Ovary (tissue), 9 donors: ENCODE data around the gene CDC42BPA. TPM values are rescaled to one million over a fixed set of nuclear protein-coding genes. Genes with fewer than 3 reads are reported as not detected.

Source experiments
- DNase-seq, 5 donors: peaks; one replicate each; pipeline ENCODE4 v3.0.0-alpha.2; 2019 to 2020
- H3K27ac ChIP-seq, 2 donors: fragments of 200-600 bp; one replicate each; pipeline versions ENCODE4 v1.5.1 to v1.8.0; 2019 to 2022
- H3K27me3 ChIP-seq: fragments of 200-600 bp; one replicate; pipeline ENCODE4 v1.8.0; 2022
- H3K36me3 ChIP-seq: fragments of 200-600 bp; sonication (generic); one replicate; pipeline ENCODE4 v1.5.1; 2019
- H3K4me1 ChIP-seq: one replicate; pipeline ENCODE4 v1.8.1; 2013; ENCODE audit warnings: mild to moderate bottlenecking, moderate library complexity; ENCODE audit not compliant: insufficient read depth
- H3K4me3 ChIP-seq: fragments of 200-600 bp; sonication (generic); one replicate; pipeline ENCODE4 v1.5.1; 2017
- H3K9me3 ChIP-seq, 2 donors: fragments of 200-600 bp in 1 of 2; sonication (generic) in 1 of 2; one replicate each; pipeline versions ENCODE4 v1.5.1 to v1.8.1; 2013 to 2019; ENCODE audit warnings: mild to moderate bottlenecking in 1 of 2, moderate library complexity in 1 of 2
- CTCF ChIP-seq, 3 donors: fragments of 450-650 bp in 2 of 3; fragments of 200-600 bp in 1 of 3; IDR thresholded peaks; one replicate each; pipeline versions ENCODE4 v1.5.1 to v1.8.0; 2016 to 2022; ENCODE audit warnings: antibody characterized with exemption in 3 of 3, mild to moderate bottlenecking in 1 of 3
- EP300 ChIP-seq: sonication (generic); formaldehyde crosslinking; IDR thresholded peaks from one replicate; pipeline ENCODE4 v1.6.1; 2017; ENCODE audit warnings: antibody characterized with exemption
- POLR2A ChIP-seq: fragments of 450-650 bp; IDR thresholded peaks from one replicate; pipeline ENCODE4 v1.6.1; 2017; ENCODE audit warnings: antibody characterized with exemption, mild to moderate bottlenecking, moderate library complexity
- WGBS, 3 donors: extraction: QIAGEN DNeasy Blood & Tissue Kit in 1 of 3; methylation state at CpG; one replicate each; pipeline versions ENCODE4 v1.1.5 to v1.1.7; 2013 to 2017; 5-methylcytosine and 5-hydroxymethylcytosine counted together
- intact Hi-C, 4 donors: fragments of 100-400 bp; cut with DNase I; formaldehyde crosslinking; loops; one replicate each; pipeline versions ENCODE4 v1.11.0 to v1.15.1; 2022 to 2023
- polyA plus RNA-seq, 2 donors: library from polyadenylated mRNA; stranded (reverse); fragments of 200-250 nt in 1 of 2; fragments of 350-450 nt in 1 of 2; fragmentation: Illumina TruSeq in 1 of 2; extraction: RNeasy Lipid Tissue Mini Kit (QIAGEN cat#74804) in 1 of 2; gene quantifications; one replicate each; pipeline ENCODE4 v1.2.3, GENCODE V29; 2013 to 2014
- total RNA-seq, 7 donors: library from RNA; depleted of rRNA in 2 of 7; stranded (reverse); fragments of >200 nt in 2 of 7; fragmentation: NEBNext Ultra II Directional in 3 of 7; extraction: Animal tissue kit (Norgen Biotek cat#: 25700) in 3 of 7; gene quantifications; one replicate each; pipeline versions ENCODE4 v1.1.0 to v1.2.4, GENCODE V29; 2016 to 2023
- donor health status: DM: no; HTN: no; CAD: no; lungs with moderate emphysema.
- donor health status: DM: no; HTN: no; CAD: no.
- donor health status: Bipolar disorder and iron deficiency.
- donor health status: DM: yes; HTN: yes; CAD: no.
- donor health status: DM: no; HTN: no; CAD: no.
- donor health status: DM: yes; HTN: yes; CAD: no.

CDC42BPA gene
- total and polyA plus RNA-seq, 9 donors, result 11.1 to 56.2 (median 40.2) TPM

DNA sequence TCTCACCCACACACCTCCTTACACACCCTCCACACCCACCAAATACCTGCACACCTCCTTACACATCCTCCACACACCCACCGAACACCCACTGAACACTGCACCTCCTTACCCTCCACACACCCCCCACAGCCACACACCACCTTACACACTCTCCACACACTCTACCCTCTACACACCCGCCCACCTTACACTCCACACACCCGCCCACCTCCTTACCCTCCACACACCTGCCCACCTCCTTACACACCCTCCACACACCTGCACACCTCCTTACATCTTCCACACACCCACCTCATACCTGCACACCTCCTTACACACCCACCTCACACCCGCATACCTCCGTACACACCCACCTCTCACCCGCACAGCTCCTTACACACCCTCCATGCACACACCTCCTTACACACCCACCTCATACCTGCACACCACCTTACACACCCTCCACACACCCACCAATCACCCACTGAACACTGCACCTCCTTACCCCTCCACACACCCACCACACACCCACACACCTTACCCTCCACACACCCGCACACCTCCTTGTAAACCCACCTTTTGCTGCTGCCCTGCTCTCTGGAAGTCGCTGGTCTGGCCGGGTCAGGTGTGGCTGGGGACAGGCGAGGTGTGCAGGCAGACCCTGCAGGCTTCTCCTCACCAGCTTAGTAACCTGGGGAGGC is 339.7 kb downstream of the CDC42BPA start:
- no peak overlapping the region for H3K27ac ChIP-seq
- no peaks in the 10 kb centered on the region for H3K36me3 ChIP-seq
- DNase-seq, result no peak
- H3K27me3 ChIP-seq, result no peaks in the 10 kb centered on the region
- intact Hi-C loops, result no loop called here
- H3K4me1 ChIP-seq, result peaks cover 14% of the 10 kb centered on the region
- no peak overlapping the region for H3K4me3 ChIP-seq
- 93 to 96% (median 94%) methylated on average over 8 to 10 of the region's 10 CpGs for WGBS, 3 donors
- TF ChIP-seq POLR2A (no peak), CTCF (IDR thresholded peaks at IDR 0.05) (no peak), EP300 (no peak)
- no peaks in the 10 kb centered on the region for H3K9me3 ChIP-seq

GRCh38 chr1:226977643-226978431 is 340.5 kb downstream of the CDC42BPA start:
- H3K36me3 ChIP-seq, result no peaks in the 10 kb centered on the region
- TF ChIP-seq CTCF (IDR thresholded peaks at IDR 0.05) (no peak), EP300 (no peak), POLR2A (no peak)
- intact Hi-C loops, result no loop called here
- H3K27me3 ChIP-seq, result no peaks in the 10 kb centered on the region
- no peaks in the 10 kb centered on the region for H3K9me3 ChIP-seq
- peaks cover 22% of the 10 kb centered on the region for H3K4me1 ChIP-seq
- DNase-seq, result peak in 1 of 5 donors; percentile 27
- H3K27ac ChIP-seq, result no peak overlapping the region
- H3K4me3 ChIP-seq, result no peak overlapping the region
- WGBS, 3 donors, result 95 to 96% (median 96%) methylated on average over 20 of the region's 20 CpGs

- no peak overlapping the region for H3K4me3 ChIP-seq
- H3K27me3 ChIP-seq, result no peaks in the 10 kb centered on the region
- peak overlapping the region in 1 of 2 donors; percentile 19 for H3K27ac ChIP-seq
- peaks cover 23% of the 10 kb centered on the region for H3K4me1 ChIP-seq
- WGBS, 3 donors, result 88 to 92% (median 92%) methylated on average over 20 to 21 of the region's 21 CpGs
- TF ChIP-seq EP300 (no peak), CTCF (IDR thresholded peaks at IDR 0.05) (no peak), POLR2A (no peak)
- no peaks in the 10 kb centered on the region for H3K9me3 ChIP-seq
- intact Hi-C loops, result no loop called here
- DNase-seq, result peak in 2 of 5 donors; percentile 26 to 39
- no peaks in the 10 kb centered on the region for H3K36me3 ChIP-seq
These were observed 341.2 kb downstream of the CDC42BPA start for GRCh38 chr1:226976978-226977642.

DNA sequence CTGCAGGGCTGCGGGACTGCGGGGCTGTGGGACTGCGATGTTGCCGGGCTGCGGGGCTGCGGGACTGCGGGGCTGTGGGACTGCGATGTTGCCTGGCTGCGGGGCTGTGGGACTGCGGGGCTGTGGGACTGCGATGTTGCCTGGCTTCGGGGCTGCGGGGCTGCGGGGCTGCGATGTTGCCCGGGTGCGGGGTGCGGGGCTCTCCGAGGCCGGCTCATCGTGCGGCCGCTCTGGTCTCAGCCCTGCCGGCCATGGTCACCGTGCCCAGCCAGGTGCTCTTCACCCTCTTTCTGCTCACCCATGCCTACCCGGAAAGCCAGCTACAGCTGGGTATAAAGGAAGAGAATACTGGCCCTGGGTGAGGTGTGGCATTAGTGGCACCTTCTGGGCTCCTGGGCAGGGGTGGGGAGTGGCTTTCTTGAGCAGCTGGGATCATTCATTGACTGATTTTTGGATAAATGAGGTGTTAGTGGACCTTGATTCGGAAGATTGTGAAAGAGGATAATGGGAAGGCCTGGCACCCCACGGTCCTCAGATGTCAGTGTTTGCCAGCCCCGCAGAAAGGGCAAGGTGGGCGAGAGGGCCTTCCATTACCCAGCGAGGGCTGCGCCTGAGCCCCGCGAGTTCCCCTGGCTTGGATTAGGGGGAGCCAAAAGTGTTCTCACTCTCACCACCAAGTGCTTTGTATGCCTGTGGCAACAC is 341.9 kb downstream of the CDC42BPA start:
- intact Hi-C loops, result no loop called here
- H3K36me3 ChIP-seq, result no peaks in the 10 kb centered on the region
- 94 to 97% (median 96%) methylated on average over 30 to 34 of the region's 34 CpGs for WGBS, 3 donors
- TF ChIP-seq EP300 (no peak), POLR2A (no peak), CTCF (IDR thresholded peaks at IDR 0.05) (no peak)
- H3K9me3 ChIP-seq, result no peaks in the 10 kb centered on the region
- peaks cover 23% of the 10 kb centered on the region for H3K4me1 ChIP-seq
- peak overlapping the region in 1 of 2 donors; percentile 19 for H3K27ac ChIP-seq
- DNase-seq, result peak in 2 of 5 donors; percentile 20 to 30
- no peak overlapping the region for H3K4me3 ChIP-seq
- no peaks in the 10 kb centered on the region for H3K27me3 ChIP-seq
